Measurements from ENCODE around the gene CAPNS2. TPM values are rescaled to one million over a fixed set of nuclear protein-coding genes. Genes with fewer than 3 reads are reported as not detected.
"Not testable (repeated sequence)": the region's sequence is repeated elsewhere in the genome, so short reads cannot be mapped to it uniquely, and the experiment has no call there.

Gene CAPNS2
- total and polyA plus RNA-seq, 3 experiments from 2014 or later, result not detected

GRCh38 chr16:55592306-55592705 lies 25.8 kb downstream of the CAPNS2 start:
- H3K27ac Mint-ChIP-seq, result no peak overlapping the region
- POLR2A ChIA-PET, result no interaction called here

GRCh38 chr16:55597928-55598327 lies 31.4 kb downstream of the CAPNS2 start:
- no peaks in the 10 kb centered on the region for H3K9me3 ChIP-seq (ENCODE audit: low read length)
- Mint-ChIP-seq H3K4me1 (no peaks in the 10 kb centered on the region), H3K9me3 (peaks cover 0 to 6% (median 0%) of the 10 kb centered on the region in 5 donors), H3K36me3 (no peaks in the 10 kb centered on the region), H3K27ac (no peak overlapping the region), H3K4me3 (no peak overlapping the region), H3K27me3 (peaks cover 8 to 28% of the 10 kb centered on the region in 2 donors)
- ChIA-PET POLR2A (no interaction called here), CTCF (no interaction called here)
- no peaks in the 10 kb centered on the region for H3K4me1 ChIP-seq (ENCODE audit: insufficient read depth, low read length)
- H3K4me3 ChIP-seq (ENCODE audit: low read length), result no peak overlapping the region
- no peaks in the 10 kb centered on the region for H3K27me3 ChIP-seq (ENCODE audit: insufficient read depth, low read length, poor library complexity, severe bottlenecking)
- no peak overlapping the region for H3K27ac ChIP-seq (ENCODE audit: low read depth, low read length)
- no peak for DNase-seq
- no peaks in the 10 kb centered on the region for H3K36me3 ChIP-seq (ENCODE audit: insufficient read depth, low read length)

More at GRCh38 chr16:55592306-55592705, 25.8 kb downstream of the CAPNS2 start:
- no peaks in the 10 kb centered on the region for H3K36me3 Mint-ChIP-seq
- Histone ChIP-seq H3K4me1 (ENCODE audit: insufficient read depth, low read length) (no peaks in the 10 kb centered on the region), H3K36me3 (ENCODE audit: insufficient read depth, low read length) (no peaks in the 10 kb centered on the region), H3K4me3 (ENCODE audit: low read length) (no peak overlapping the region), H3K27ac (ENCODE audit: low read depth, low read length) (no peak overlapping the region), H3K27me3 (ENCODE audit: insufficient read depth, low read length, poor library complexity, severe bottlenecking) (no peaks in the 10 kb centered on the region), H3K9me3 (ENCODE audit: low read length) (no peaks in the 10 kb centered on the region)
- no peak overlapping the region for H3K4me3 Mint-ChIP-seq
- no peaks in the 10 kb centered on the region for H3K4me1 Mint-ChIP-seq
- peaks cover 8 to 62% of the 10 kb centered on the region in 2 donors for H3K27me3 Mint-ChIP-seq
- peaks cover 0 to 4% (median 0%) of the 10 kb centered on the region in 5 donors for H3K9me3 Mint-ChIP-seq
- DNase-seq, result no peak
- CTCF ChIA-PET, result no interaction called here

- Mint-ChIP-seq H3K4me3 (no peak overlapping the region), H3K27me3 (peaks cover 0 to 2% of the 10 kb centered on the region in 2 donors), H3K27ac (no peak overlapping the region), H3K4me1 (no peaks in the 10 kb centered on the region), H3K36me3 (no peaks in the 10 kb centered on the region), H3K9me3 (peaks cover 0 to 3% (median 0%) of the 10 kb centered on the region in 5 donors)
- Histone ChIP-seq H3K27me3 (ENCODE audit: insufficient read depth, low read length, poor library complexity, severe bottlenecking) (no peaks in the 10 kb centered on the region), H3K4me3 (ENCODE audit: low read length) (no peak overlapping the region), H3K27ac (ENCODE audit: low read depth, low read length) (no peak overlapping the region), H3K36me3 (ENCODE audit: insufficient read depth, low read length) (no peaks in the 10 kb centered on the region), H3K4me1 (ENCODE audit: insufficient read depth, low read length) (no peaks in the 10 kb centered on the region), H3K9me3 (ENCODE audit: low read length) (no peaks in the 10 kb centered on the region)
- ChIA-PET CTCF (no interaction called here), POLR2A (no interaction called here)
- no peak for DNase-seq
These were observed 39.4 kb downstream of the CAPNS2 start for GRCh38 chr16:55605754-55606336.

- no peak overlapping the region for H3K4me3 ChIP-seq (ENCODE audit: low read length)
- H3K36me3 ChIP-seq (ENCODE audit: insufficient read depth, low read length), result no peaks in the 10 kb centered on the region
- H3K27me3 ChIP-seq (ENCODE audit: insufficient read depth, low read length, poor library complexity, severe bottlenecking), result peaks cover 4% of the 10 kb centered on the region
- H3K4me1 ChIP-seq (ENCODE audit: insufficient read depth, low read length), result no peaks in the 10 kb centered on the region
- Mint-ChIP-seq H3K4me3 (no peak overlapping the region), H3K27me3 (peaks cover 8 to 20% of the 10 kb centered on the region in 2 donors), H3K9me3 (peaks cover 0 to 10% (median 0%) of the 10 kb centered on the region in 5 donors), H3K4me1 (no peaks in the 10 kb centered on the region), H3K36me3 (no peaks in the 10 kb centered on the region), H3K27ac (no peak overlapping the region)
- no peaks in the 10 kb centered on the region for H3K9me3 ChIP-seq (ENCODE audit: low read length)
- no peak for DNase-seq
- H3K27ac ChIP-seq (ENCODE audit: low read depth, low read length), result no peak overlapping the region
- POLR2A ChIA-PET, result no interaction called here
- CTCF ChIA-PET, result no interaction called here
These were observed 47.3 kb downstream of the CAPNS2 start for GRCh38 chr16:55613613-55614335.

GRCh38 chr16:55615071-55615470 lies 48.6 kb downstream of the CAPNS2 start:
- Histone ChIP-seq H3K27ac (ENCODE audit: low read depth, low read length) (no peak overlapping the region), H3K4me1 (ENCODE audit: insufficient read depth, low read length) (no peaks in the 10 kb centered on the region), H3K9me3 (ENCODE audit: low read length) (no peaks in the 10 kb centered on the region), H3K36me3 (ENCODE audit: insufficient read depth, low read length) (no peaks in the 10 kb centered on the region), H3K4me3 (ENCODE audit: low read length) (no peak overlapping the region), H3K27me3 (ENCODE audit: insufficient read depth, low read length, poor library complexity, severe bottlenecking) (peaks cover 4% of the 10 kb centered on the region)
- Mint-ChIP-seq H3K9me3 (peaks cover 0 to 10% (median 0%) of the 10 kb centered on the region in 5 donors), H3K27me3 (peaks cover 8 to 20% of the 10 kb centered on the region in 2 donors), H3K4me3 (no peak overlapping the region), H3K27ac (no peak overlapping the region), H3K36me3 (no peaks in the 10 kb centered on the region), H3K4me1 (no peaks in the 10 kb centered on the region)
- ChIA-PET POLR2A (no interaction called here), CTCF (no interaction called here)
- no peak for DNase-seq

- CTCF ChIA-PET, result not testable (repeated sequence)
- H3K27me3 Mint-ChIP-seq, result peaks cover 6 to 20% of the 10 kb centered on the region in 2 donors
These were observed 49.2 kb downstream of the CAPNS2 start for GRCh38 chr16:55615670-55616069.

More at GRCh38 chr16:55615670-55616069, 49.2 kb downstream of the CAPNS2 start:
- H3K27ac ChIP-seq (ENCODE audit: low read depth, low read length); H3K4me1 Mint-ChIP-seq; H3K36me3 ChIP-seq (ENCODE audit: insufficient read depth, low read length); DNase-seq; H3K9me3 ChIP-seq (ENCODE audit: low read length); H3K9me3 Mint-ChIP-seq; H3K4me1 ChIP-seq (ENCODE audit: insufficient read depth, low read length); H3K4me3 ChIP-seq (ENCODE audit: low read length); POLR2A ChIA-PET; H3K36me3 Mint-ChIP-seq; H3K27me3 ChIP-seq (ENCODE audit: insufficient read depth, low read length, poor library complexity, severe bottlenecking); H3K4me3 Mint-ChIP-seq; H3K27ac Mint-ChIP-seq: not testable (repeated sequence)

Other genes starting within 250 kb of the CAPNS2 start
- gene IRX6, start 242.5 kb upstream of the CAPNS2 start, total RNA-seq, result not detected
- not detected for gene IRX6, start 242.5 kb upstream of the CAPNS2 start, polyA plus RNA-seq
- not detected for gene MMP2, start 87.5 kb upstream of the CAPNS2 start, total RNA-seq
- not detected for gene MMP2, start 87.5 kb upstream of the CAPNS2 start, polyA plus RNA-seq
- 1 to 10 TPM in 1 of 2 experiments, under 1 TPM in 1; 0.33 to 1.2 TPM for gene LPCAT2, start 57.6 kb upstream of the CAPNS2 start, total RNA-seq
- 0.29 TPM for gene LPCAT2, start 57.6 kb upstream of the CAPNS2 start, polyA plus RNA-seq
- gene SLC6A2, start 89.3 kb downstream of the CAPNS2 start, total RNA-seq, result not detected
- not detected for gene SLC6A2, start 89.3 kb downstream of the CAPNS2 start, polyA plus RNA-seq

Measured in CD8-positive, alpha-beta memory T cell (primary cell).